ENCODE results near the gene METTL27.

GRCh38 chr7:73789051-73789450, 53.3 kb downstream of the METTL27 start:
- TF ChIP-seq GATA2 (IDR thresholded peaks at IDR 0.05; ENCODE audit: low read depth, low read length) (no peak), GATA3 (IDR thresholded peaks at IDR 0.05; ENCODE audit: low read depth, low read length) (no peak)
